HG03460 (cell line): Measurements from ENCODE around the gene UTS2R.
"Not testable (repeated sequence)": the region's sequence is repeated elsewhere in the genome, so short reads cannot be mapped to it uniquely, and the experiment has no call there.

ENCODE experiments used
- ATAC-seq: cut with Tn5 transposase; IDR thresholded peaks from one replicate; pipeline ENCODE4 v1.9.1; 2021; ENCODE audit not compliant: unreplicated experiment

Gene UTS2R

GRCh38 chr17:82353484-82353883 is 18.1 kb upstream of the UTS2R start:
- no peak for ATAC-seq

- no peak for ATAC-seq
These were observed 16.7 kb upstream of the UTS2R start for GRCh38 chr17:82354804-82355308.

GRCh38 chr17:82355770-82356427 is 15.7 kb upstream of the UTS2R start:
- no peak for ATAC-seq

- ATAC-seq, result no peak
These were observed 14.7 kb upstream of the UTS2R start for GRCh38 chr17:82356845-82357355.

- ATAC-seq, result no peak
These were observed 14.2 kb upstream of the UTS2R start for GRCh38 chr17:82357394-82357793.

GRCh38 chr17:82358465-82359350 is 12.9 kb upstream of the UTS2R start, which contains the start of gene TEX19:
TEX19 (plus strand) TSS chr17:82359247; CDS start chr17:82362151, 2,904 bp downstream.
- ATAC-seq, result no peak

- ATAC-seq, result not testable (repeated sequence)
These were observed 12.0 kb upstream of the UTS2R start for GRCh38 chr17:82359451-82360074.

- ATAC-seq, result no peak
These were observed 9.5 kb upstream of the UTS2R start for GRCh38 chr17:82361885-82362633.

GRCh38 chr17:82365606-82366295 is 5.8 kb upstream of the UTS2R start:
- ATAC-seq, result no peak

GRCh38 chr17:82366749-82367148 is 4.8 kb upstream of the UTS2R start:
- no peak for ATAC-seq

GRCh38 chr17:82367724-82368524 is 3.6 kb upstream of the UTS2R start:
- no peak for ATAC-seq

- ATAC-seq, result no peak
These were observed 2.4 kb upstream of the UTS2R start for GRCh38 chr17:82369211-82369610.

- ATAC-seq, result no peak
These were observed 863 bp upstream of the UTS2R start for GRCh38 chr17:82370471-82371332.

GRCh38 chr17:82372249-82373071 is 895 bp downstream of the UTS2R start:
- ATAC-seq, result no peak

GRCh38 chr17:82373072-82373452 is 1.5 kb downstream of the UTS2R start:
- ATAC-seq, result not testable (repeated sequence)

GRCh38 chr17:82373731-82374625 is 2.4 kb downstream of the UTS2R start:
- no peak for ATAC-seq
